Panc1 (cell line): ENCODE results near the gene TSC22D3.

Source experiments
- CTCF ChIP-seq: fragments of 450-650 bp; IDR thresholded peaks from 2 replicates; pipeline ENCODE4 v1.5.1; 2017; ENCODE audit warnings: mild to moderate bottlenecking
- POLR2AphosphoS5 ChIP-seq: IDR thresholded peaks from 2 replicates; pipeline ENCODE4 v1.6.1; 2012; ENCODE audit warnings: mild to moderate bottlenecking, low read depth, low read length, moderate library complexity
- REST ChIP-seq, 2 experiments: IDR thresholded peaks; 2 replicates each; pipeline ENCODE4 v1.6.1; 2011 to 2012; ENCODE audit warnings: low read depth in 2 of 2, control low read depth in 1 of 2, low read length in 1 of 2, mild to moderate bottlenecking in 1 of 2, moderate library complexity in 1 of 2; ENCODE audit not compliant: insufficient read depth in 1 of 2
- SIN3A ChIP-seq: IDR thresholded peaks from 2 replicates; pipeline ENCODE4 v1.6.1; 2012; ENCODE audit warnings: low read depth, mild to moderate bottlenecking, low read length, moderate library complexity, borderline replicate concordance; ENCODE audit not compliant: insufficient read depth
- TCF7L2 ChIP-seq: IDR thresholded peaks from 2 replicates; pipeline ENCODE4 v1.6.1; 2011; ENCODE audit warnings: mild to moderate bottlenecking, low read depth, low read length, inconsistent platforms

- no peak for TF ChIP-seq CTCF
- no peak for TF ChIP-seq SIN3A
- no peak for TF ChIP-seq REST (IDR thresholded peaks at IDR 0.05; ENCODE audit: insufficient read depth in 1 of 2, low read depth in 2 of 2, low read length in 1 of 2)
- no peak for TF ChIP-seq POLR2AphosphoS5
- TF ChIP-seq TCF7L2 = no peak
These were observed 41.9 kb downstream of the TSC22D3 start for GRCh38 chrX:107733686-107734085.
